Bronchial epithelial cell (primary cell): Measurements from ENCODE around the gene IL1RN. TPM values are rescaled to one million over a fixed set of nuclear protein-coding genes. Genes with fewer than 3 reads are reported as not detected.

ENCODE experiments used
- DNase-seq: peaks from one replicate; pipeline ENCODE4 v3.0.0-alpha.2; 2010; ENCODE audit warnings: low read depth
- FAIRE-seq: peaks from 2 replicates; lab custom pipeline; 2011; peaks lifted over from hg19 to GRCh38; lab: Jason Lieb, UNC
- H3K27me3 ChIP-seq: 2 replicates; pipeline ENCODE4 v1.5.1; 2011; ENCODE audit warnings: low read length; ENCODE audit not compliant: control insufficient read depth, insufficient read depth
- H3K36me3 ChIP-seq: 2 replicates; pipeline ENCODE4 v1.5.1; 2011; ENCODE audit warnings: low read length; ENCODE audit not compliant: control insufficient read depth, insufficient read depth
- H3K4me3 ChIP-seq: 2 replicates; pipeline ENCODE4 v1.5.1; 2011; ENCODE audit warnings: mild to moderate bottlenecking, low read depth, low read length, control low read depth
- total RNA-seq: library from RNA; depleted of rRNA; stranded (reverse); fragments of >200 nt; gene quantifications from 2 replicates; pipeline ENCODE4 v1.2.1, GENCODE V29; 2014
- TF ChIP-seq, protein P1 (sequence below): IDR thresholded peaks from 2 replicates; pipeline ENCODE4 v1.5.1; 2011; ENCODE audit warnings: mild to moderate bottlenecking, moderate library complexity, low read length, control low read depth, inconsistent platforms; ENCODE audit not compliant: insufficient read depth, severe bottlenecking

The IL1RN gene
- total RNA-seq, 1 donor from 2014 or later, result 71.9 TPM

DNA sequence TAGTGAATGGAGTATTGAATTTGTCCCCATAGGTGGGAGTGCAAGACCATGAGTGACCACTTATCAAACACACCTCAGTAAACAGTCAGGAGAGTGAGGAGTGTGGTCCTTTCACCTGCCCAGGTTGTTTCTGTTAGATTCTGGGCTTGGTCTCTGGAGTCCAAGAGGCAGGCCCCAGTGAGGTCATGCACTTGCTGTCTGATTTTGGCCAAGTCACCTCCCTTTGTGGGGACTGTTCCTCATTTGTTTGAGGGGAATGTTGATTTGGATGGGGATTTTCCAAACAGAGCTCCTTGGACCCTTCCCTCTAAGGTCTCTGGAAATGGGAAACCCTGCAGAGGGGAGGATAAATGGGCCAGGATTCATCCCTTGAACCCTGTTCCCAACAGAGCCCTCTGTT lies 7.3 kb downstream of the IL1RN start:
- FAIRE-seq, result no peak
- Histone ChIP-seq H3K4me3 (no peak overlapping the region), H3K27me3 (no peaks in the 10 kb centered on the region), H3K36me3 (peaks cover 17% of the 10 kb centered on the region)
- DNase-seq, result no peak
- TF ChIP-seq, protein P1, sequence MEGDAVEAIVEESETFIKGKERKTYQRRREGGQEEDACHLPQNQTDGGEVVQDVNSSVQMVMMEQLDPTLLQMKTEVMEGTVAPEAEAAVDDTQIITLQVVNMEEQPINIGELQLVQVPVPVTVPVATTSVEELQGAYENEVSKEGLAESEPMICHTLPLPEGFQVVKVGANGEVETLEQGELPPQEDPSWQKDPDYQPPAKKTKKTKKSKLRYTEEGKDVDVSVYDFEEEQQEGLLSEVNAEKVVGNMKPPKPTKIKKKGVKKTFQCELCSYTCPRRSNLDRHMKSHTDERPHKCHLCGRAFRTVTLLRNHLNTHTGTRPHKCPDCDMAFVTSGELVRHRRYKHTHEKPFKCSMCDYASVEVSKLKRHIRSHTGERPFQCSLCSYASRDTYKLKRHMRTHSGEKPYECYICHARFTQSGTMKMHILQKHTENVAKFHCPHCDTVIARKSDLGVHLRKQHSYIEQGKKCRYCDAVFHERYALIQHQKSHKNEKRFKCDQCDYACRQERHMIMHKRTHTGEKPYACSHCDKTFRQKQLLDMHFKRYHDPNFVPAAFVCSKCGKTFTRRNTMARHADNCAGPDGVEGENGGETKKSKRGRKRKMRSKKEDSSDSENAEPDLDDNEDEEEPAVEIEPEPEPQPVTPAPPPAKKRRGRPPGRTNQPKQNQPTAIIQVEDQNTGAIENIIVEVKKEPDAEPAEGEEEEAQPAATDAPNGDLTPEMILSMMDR, result no peak

DNA sequence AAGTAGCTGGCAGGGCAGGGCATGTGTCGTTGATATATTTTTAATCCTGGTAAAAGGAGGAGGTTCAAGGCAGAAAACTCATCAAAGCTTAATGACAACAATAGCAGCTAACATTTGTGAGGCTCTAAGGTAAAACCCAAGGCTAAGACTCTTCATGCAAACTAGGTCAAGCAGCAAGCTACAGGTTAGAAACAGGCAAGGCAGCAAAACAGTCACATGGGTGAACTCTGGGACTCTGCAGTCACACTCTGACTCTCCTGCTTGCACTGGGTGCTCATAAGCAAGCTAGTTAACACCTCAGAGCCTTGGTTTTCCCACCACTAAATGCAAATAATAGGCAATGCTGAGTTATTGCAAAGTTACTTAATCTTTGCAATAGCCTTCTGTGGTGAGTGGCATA lies 7.9 kb downstream of the IL1RN start:
- FAIRE-seq, result no peak
- no peak for DNase-seq
- no peaks in the 10 kb centered on the region for H3K27me3 ChIP-seq
- no peak overlapping the region for H3K4me3 ChIP-seq
- peaks cover 16% of the 10 kb centered on the region for H3K36me3 ChIP-seq
- TF ChIP-seq, protein P1, result no peak

DNA sequence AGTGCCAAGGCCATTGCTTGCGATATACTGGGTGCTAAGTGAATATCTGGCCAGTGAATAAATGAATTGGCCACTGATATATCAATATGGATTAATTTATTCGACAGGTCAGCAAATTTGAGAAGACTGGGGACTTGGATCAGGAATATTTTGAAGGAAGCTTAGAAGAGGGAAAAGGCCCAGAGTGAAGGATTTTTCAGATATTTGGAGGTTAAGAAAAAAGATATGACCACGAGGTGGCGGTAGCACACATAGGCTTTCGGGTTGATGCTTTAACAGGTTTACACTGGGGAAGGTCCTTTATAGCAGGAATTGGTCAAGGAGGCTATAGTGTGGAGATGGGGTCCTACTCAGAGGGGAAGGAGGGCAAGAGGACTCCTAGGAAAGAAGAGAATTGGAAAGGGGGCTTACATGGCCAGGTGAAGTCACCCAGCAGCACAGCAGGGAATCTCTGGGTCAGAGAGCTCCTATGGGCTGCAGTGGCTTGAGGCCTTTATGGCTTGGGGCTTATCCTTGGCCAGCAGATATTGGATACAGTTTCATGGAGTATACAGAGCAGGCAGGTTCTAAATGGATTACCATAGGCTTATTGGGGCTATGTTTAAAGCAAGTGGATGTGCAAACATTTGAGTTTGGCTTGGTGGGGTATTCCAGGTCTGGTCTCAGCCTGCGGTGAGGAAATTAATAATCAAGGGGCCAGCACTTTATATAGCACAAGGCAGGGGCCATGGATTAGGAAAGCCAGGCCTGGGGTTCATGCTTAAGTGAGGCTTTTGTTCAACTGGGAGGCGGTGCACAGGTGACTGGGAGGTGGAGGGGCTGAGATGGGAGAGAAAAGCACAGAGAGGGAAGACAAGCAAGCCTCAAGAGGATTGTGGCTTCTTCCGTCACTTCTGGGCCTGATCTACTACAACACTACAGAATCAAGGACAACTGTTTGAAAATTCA lies 9.7 kb downstream of the IL1RN start:
- DNase-seq, result no peak
- Histone ChIP-seq H3K4me3 (no peak overlapping the region), H3K27me3 (no peaks in the 10 kb centered on the region), H3K36me3 (peaks cover 5% of the 10 kb centered on the region)
- no peak for FAIRE-seq
- TF ChIP-seq, protein P1, result peak; percentile 70

DNA sequence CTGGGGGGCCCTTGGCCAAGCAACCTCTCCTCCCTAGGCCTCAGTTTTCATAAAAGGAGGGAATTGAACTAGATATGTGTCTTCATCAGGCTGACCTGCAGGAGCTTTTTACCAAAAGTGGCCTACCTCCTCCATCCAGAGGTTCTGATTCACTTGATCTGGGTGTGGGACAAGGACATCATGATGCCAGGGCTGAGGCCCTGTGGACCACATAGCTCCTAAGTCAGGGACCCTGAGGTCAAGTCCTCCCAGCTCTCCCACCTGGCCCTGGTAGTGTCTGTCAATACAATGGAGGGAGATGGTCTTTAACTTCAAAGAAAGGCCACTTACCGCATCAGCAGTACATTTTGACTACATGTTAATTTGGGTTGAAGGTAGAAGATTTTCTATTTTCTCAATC lies 10.4 kb downstream of the IL1RN start:
- no peak for FAIRE-seq

DNA sequence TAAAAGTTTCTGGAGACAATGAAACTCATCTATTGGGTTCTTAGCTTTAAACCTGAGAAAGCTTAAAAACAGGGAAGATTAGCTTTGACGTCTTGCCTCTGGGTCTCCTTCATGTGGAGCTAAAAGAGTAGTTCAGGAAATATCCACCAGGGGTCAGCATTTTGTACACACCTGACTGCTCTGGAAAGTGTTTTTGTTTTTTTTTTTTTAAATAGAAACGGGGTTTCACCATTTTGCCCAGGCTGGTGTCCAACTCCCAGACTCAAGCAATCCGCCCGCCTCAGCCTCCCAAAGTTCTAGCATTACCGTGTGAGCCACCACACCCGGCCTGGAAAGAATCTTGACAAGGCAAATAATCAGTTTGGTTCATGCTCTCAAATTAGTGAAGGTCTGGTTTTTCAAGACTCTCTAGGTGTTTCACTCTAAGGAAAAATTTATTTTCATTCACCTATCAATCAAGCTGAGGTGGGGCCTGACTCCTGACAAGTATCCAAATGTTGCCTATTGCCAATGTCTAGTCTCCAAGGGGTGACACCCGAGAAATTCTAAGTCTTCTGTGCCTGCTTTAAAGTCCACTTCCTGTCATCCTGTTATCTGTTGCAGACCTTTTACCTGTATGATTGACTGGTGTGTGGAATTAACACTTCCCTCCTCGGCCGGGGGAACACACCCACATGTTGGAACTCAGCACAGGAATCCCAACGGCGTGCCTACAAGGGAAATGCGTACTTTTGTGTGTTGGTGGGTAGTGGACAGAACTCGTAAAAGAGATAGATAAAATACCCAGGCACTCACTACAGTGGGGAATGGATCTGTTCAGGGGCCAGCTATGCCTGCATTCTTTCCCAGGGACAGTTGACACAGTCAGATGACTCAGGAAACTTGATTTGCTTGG lies 11.3 kb downstream of the IL1RN start:
- Histone ChIP-seq H3K27me3 (no peaks in the 10 kb centered on the region), H3K36me3 (no peaks in the 10 kb centered on the region), H3K4me3 (no peak overlapping the region)
- TF ChIP-seq, protein P1, result peak; percentile 70
- peak; percentile 62 for FAIRE-seq
- peak; percentile 75 for DNase-seq

More for the DNA sequence above, 10.4 kb downstream of the IL1RN start:
- no peaks in the 10 kb centered on the region for H3K27me3 ChIP-seq
- no peak for DNase-seq
- TF ChIP-seq, protein P1, result no peak
- peaks cover under 1% of the 10 kb centered on the region for H3K36me3 ChIP-seq
- no peak overlapping the region for H3K4me3 ChIP-seq
